PC-3 (cell line): ENCODE measurements around the gene ZFP64.

Source experiments
- CTCF ChIP-seq: fragments of 300-600 bp; sonication (generic); conservative IDR thresholded peaks from 2 replicates; pipeline ENCODE4 v1.5.1; 2017; ENCODE audit warnings: antibody characterized with exemption, low read depth, mild to moderate bottlenecking, low read length
- EZH2 ChIP-seq: fragments of 300-600 bp; sonication (generic); IDR thresholded peaks from one replicate; pipeline ENCODE4 v1.6.1; 2017; ENCODE audit warnings: antibody characterized with exemption, mild to moderate bottlenecking, low read length; ENCODE audit not compliant: unreplicated experiment
- EZH2phosphoT487 ChIP-seq: fragments of 300-600 bp; sonication (generic); IDR thresholded peaks from 2 replicates; pipeline ENCODE4 v1.6.1; 2018; ENCODE audit warnings: mild to moderate bottlenecking, antibody characterized with exemption, low read length, borderline replicate concordance

GRCh38 chr20:52181766-52182165, 9.8 kb downstream of the ZFP64 start:
- TF ChIP-seq CTCF (no peak), EZH2 (no peak), EZH2phosphoT487 (no peak)
